GM12891 (cell line): ENCODE measurements around the gene ATP13A4.

Experiments
- POLR2A ChIP-seq: IDR thresholded peaks from 2 replicates; pipeline ENCODE4 v1.6.1; 2011; ENCODE audit warnings: low read depth, low read length, control low read depth
- TAF1 ChIP-seq: IDR thresholded peaks from 2 replicates; pipeline ENCODE4 v1.6.1; 2011; ENCODE audit warnings: low read depth, low read length, control low read depth

GRCh38 chr3:193598202-193598601, 43.5 kb upstream of the ATP13A4 start:
- no peak for TF ChIP-seq TAF1
- no peak for TF ChIP-seq POLR2A
